NB4 (cell line): Measurements from ENCODE around the gene RNF128.
"Not testable (repeated sequence)": the region's sequence is repeated elsewhere in the genome, so short reads cannot be mapped to it uniquely, and the experiment has no call there.

Experiments used
- CTCF ChIP-seq: IDR thresholded peaks from one replicate; pipeline ENCODE4 v1.5.1; 2012; ENCODE audit warnings: low read depth, low read length
- POLR2A ChIP-seq: IDR thresholded peaks from 2 replicates; pipeline ENCODE4 v1.6.1; 2011; ENCODE audit warnings: mild to moderate bottlenecking; ENCODE audit not compliant: insufficient read length; ENCODE audit errors: extremely low read depth
- TF ChIP-seq, protein P1 (sequence below): IDR thresholded peaks from 2 replicates; pipeline ENCODE4 v1.6.1; 2011; ENCODE audit warnings: low read depth, low read length

DNA sequence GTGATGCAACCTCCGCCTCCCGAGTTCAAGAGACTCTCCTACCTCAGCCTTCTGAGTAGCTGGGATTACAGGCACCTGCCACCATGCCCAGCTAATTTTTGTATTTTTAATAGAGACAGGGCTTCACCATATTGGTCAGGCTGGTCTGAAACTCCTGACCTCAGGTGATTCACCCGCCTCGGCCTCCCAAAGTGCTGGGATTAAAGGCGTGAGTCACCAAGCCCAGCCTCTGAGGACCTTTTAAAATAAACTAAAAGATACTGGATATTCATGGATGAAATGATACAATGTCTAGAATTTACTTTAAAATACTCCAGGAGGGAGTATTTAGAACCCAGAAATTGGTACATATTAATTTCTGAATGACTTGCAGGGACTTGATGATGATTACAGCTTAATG is 86.4 kb downstream of the RNF128 start:
- TF ChIP-seq, protein P1, sequence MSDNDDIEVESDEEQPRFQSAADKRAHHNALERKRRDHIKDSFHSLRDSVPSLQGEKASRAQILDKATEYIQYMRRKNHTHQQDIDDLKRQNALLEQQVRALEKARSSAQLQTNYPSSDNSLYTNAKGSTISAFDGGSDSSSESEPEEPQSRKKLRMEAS, result not testable (repeated sequence)
- TF ChIP-seq CTCF, POLR2A: not testable (repeated sequence)
